GM21737 (cell line): ENCODE results near the gene FRMPD1.

Experiments used
- ATAC-seq: cut with Tn5 transposase; IDR thresholded peaks from one replicate; pipeline ENCODE4 v1.9.1; 2021; ENCODE audit warnings: mild to moderate bottlenecking, moderate library complexity; ENCODE audit not compliant: unreplicated experiment

FRMPD1 gene

DNA sequence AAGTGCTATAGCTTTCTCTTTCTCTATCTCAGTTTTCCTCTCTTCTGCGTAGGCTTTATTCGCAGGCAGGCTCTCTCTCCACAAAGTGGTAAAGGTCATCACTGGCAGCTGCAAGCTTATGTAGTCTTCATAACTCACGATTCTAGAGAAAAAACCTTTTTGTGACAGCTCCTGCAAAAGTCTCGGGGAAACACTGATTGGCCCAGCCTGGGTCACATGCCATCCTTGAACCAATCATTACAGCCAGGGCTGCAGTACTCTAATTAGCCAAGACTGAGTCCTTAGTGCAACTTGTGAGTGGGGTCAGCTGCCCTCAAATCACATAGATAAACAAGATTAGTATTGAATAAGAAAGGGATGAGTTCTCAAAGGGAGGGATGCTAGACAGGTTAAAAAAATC, 18.3 kb upstream of the FRMPD1 start:
- ATAC-seq: no peak

DNA sequence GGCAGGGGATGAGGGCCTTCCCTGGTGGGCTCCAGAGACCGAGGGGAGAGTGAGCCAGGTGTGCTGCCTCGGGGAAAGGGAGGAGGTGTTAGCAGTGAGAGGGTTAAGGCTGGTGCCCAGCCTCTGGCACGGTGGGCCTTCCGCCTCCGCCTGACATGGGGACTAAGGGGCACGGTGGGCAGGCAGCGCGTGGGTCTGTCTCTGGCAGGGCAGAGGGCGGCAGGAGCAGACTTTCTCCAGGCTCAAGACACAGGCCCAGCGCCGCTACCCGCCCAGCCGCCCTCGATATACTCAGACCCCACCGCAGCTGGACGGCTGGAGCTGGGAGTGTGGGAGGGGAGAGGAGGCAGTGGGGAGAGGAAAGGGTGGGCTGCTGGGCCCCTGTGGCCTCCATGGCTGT, 14.9 kb upstream of the FRMPD1 start:
- no peak for ATAC-seq

DNA sequence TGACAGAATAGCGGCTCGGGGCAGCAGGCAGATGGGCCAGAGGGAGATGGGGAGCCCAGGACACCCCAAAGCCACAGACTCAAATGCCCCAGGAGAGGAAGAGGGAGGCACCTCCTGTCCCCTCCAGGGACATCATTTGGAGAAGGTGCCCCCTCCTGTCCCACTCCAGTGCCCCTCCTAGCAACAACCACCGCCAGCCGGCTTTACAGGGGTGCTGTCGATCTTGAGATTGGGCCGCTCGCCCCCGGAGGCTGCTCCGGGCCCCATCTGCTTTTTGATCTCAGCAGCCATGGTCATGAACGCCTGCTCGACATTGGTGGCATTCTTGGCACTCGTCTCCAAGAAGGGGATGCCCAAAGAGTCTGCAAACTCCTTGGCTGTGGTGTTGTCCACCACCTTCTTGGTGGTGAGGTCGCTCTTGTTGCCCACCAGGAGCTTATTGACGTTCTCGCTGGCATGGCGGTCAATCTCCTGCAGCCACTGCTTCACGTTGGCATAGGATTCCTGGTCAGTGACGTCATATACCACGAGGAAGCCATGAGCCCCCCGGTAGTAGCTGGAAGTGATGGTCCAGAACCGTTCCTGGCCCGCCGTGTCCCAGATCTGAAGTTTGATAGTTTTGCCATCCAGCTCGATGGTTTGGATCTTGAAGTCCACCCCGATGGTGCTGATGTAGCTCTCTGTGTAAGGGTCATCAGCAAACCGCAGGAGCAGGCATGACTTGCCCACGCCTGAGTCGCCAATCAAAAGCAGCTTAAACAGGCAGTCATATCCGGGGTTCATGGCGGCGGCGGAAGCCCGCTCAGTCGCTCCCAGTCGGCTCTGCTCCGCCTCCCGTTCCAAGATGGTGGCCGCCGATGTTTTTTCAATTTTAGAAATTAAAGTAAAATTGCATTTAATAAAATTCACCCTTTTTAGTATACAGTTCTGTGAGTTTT, 14.0 kb upstream of the FRMPD1 start:
- ATAC-seq: no peak

DNA sequence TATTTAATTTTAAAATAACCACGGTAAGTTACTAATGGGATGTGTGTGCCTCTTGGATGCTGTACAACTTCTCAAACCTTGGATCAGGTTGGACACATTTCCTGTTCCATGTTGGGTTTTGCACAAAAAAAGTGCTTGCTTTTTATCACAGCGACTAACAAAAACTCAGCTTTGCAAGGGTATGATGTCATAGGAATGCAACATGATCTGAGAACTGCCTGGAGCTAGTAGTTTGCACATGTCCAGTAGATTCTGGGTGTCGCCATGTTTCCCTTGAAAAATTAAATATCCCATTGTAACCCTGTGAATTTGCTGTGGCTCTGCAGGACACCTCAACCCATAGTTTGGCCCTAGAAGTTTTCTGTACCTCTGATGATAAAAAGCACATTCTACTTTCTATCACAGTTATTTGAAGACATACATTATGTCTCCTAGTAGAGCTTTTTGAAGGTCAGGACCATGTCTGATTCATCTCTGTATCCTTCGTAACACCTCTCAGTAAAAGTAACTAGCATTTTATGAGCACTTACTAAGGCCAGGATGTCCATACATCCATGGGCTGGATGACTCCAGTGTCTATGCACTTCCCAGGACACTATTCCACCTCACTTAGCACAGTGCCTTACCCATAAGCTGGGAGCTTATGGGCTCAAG, 11.5 kb upstream of the FRMPD1 start:
- no peak for ATAC-seq

DNA sequence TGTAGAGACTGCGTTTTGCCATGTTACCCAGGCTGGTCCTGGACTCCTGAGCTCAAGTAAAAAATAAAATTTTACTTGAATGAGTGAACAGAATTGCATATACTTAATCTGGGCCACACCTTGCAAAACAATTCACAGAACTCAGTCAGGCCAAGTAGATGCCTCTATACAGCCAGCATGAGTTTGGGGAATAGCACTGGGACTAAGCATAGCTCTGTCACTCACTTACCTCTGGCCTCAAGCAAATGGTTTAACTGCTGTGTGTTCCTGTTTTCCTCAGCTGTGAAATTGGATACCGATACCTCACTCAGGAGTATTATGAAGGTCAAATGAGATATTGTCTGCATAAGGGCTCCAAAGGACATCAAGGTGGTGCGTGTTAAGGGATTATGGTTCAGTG, 10.9 kb upstream of the FRMPD1 start:
- no peak for ATAC-seq

DNA sequence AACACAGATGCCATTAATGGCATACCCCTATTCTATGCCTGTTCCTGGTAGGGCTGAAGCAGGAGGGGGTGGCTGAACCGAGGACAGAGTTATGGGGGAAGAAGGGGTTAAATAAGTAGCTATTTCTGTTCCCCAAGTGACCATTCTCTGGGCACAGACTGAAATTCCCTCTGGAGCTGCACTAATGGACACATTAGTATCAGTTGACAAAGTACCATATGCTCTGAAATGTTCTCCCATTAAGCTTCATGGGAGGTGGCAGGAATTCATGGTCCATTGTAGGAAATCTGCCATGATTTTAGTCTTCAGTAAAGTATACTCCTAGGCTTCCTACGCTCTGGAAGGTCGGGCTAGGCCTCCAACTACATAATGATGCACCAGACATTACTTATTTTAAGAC, 10.5 kb upstream of the FRMPD1 start:
- no peak for ATAC-seq

DNA sequence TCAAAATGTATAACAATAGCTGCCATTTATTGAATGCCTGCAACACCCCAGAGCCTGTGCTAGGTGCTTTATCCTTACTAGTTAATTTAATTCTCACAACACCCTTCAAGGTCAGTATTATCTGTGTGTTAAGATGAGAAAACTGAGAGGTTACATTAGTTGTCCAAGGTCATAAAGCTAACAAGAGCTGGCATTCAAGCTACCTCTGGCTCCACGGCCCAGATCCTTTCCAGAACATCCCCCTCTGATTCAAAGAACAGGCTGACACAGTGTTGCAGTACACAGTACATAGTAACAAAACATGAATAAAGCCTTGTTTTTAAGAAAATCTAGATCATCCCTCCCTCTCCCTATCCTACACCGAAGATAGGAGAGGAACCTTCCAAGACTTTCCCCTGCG, 9.4 kb upstream of the FRMPD1 start:
- no peak for ATAC-seq

DNA sequence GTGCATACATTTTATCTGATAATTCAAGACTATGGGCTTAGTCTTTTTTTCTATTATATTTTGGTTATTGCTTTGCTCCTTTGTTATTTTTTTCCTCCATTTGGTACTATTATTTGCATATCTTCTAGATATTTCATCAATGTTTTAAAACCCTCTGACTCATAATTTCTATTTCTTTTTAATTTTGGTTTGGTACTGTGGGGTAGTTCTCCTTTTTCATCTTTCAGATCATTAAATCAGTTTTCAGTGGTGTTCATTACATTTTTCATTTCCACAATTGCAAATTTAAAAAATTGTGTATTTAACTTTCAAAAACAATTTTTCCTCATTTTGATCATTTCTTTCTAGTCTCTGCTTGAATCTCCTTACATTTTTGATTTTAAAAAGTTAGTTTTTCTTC, 7.5 kb upstream of the FRMPD1 start:
- ATAC-seq: no peak

DNA sequence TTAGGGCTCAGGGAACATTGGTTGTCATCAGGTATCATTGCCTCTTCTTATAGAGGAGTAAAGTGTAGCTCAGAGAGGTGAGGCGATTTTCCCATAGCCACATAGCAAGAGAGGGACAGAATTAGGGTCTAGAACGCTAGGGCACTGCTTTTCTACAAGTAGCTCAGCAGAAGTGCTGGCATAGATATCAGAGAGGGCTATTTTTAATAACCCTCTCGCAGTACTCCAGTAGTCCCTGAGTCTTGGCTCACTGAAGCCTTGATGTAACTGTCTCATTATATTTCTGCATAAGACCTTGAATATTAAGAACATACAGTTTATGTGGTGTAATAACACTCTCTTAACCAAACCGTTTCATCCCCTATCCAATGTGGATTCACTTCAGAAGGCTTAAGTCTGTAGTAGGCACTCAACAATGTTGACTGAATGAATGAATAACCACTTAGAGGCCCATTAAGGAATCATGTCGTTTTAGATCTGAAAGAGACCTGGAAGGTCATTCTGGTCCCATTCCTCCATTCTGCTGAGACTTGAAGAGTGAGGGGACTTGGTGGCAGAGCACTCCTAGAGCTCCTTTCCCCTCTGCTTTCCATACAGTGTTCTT, 4.7 kb upstream of the FRMPD1 start:
- ATAC-seq: no peak

DNA sequence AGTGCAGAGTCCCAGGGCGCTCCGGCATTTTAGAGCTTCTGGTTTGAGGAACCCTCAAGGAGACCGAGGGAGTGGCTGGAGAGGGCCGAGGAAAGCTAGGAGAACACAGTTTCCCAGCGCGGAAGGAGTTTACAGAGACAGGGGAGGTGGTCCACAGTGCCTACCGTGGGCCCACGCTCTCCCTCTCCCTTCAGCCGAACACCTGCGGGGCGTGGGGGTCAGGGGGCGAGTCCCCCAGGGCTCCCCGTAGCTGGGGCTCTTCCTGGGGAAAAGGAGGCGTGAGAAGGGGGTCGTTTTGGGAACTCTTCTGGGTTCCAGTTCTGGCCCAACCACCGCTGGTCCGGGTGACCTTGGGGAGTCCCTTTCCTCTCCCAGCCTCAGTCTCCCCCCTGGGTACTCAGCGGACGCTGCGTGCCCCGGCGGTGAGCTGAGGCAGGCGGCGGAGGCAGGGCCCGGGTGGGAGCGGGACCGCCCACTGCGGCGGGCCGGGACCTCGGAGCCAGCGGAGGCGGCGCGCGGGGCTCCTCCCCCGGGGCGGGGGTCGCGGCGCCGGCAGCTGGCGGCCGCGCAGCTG, 368 bp upstream of the FRMPD1 start:
- no peak for ATAC-seq

DNA sequence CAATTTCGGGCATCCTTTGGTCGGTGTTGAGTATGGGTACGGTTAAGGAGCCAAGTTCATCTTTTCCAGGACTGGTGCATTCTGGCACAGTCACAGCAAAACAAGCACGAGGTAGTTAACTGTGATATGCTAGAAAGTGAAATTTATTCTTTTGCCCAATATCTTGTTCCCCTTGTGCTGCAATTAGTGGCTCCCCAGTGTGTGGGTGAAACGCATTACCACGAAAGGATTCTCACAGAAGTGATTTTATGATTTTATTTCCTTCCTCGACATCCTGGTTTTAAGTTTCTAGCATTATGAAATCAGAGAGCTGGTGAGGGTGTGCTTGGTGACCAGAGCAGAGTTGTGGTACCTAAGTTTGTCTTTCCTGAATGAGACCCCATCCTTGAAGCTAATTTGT, 1.5 kb downstream of the FRMPD1 start:
- ATAC-seq: no peak

DNA sequence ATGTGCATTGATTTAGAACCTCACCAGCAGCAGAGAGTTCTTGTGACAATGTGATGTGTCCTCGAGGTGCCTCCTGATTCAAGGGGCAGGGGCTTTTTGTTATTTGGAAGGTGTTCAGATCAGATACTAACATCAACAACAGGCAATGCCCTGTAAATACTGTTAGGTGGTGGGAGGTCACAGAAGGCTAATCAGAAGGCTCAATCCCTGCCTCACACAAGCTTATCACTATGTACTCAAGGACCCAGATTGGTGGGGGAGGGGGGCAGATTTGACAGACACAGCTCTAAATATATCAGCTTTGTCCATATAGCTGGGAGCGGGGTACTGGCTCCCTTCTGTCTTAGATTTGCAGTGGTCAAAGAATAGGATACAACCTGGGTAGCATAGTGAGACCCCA, 2.6 kb downstream of the FRMPD1 start:
- no peak for ATAC-seq

DNA sequence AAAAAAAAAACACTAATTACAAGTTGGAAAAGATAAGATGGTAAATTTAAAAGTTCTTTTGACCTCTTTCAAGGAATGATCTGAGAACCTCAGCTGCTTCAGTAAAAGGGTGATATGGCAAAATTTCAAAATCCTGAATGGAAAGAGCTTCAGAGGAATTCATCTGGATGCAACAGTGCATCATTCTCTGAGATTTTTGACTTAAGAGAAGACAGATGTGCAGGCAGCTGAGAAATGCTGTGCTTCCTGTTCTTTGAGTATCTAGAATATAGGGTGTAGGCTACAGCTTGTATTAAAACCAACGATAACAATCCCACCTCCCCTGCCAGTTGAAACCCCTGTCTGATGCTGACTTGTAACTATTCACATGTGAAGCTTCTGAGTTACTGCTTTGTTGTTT, 6.2 kb downstream of the FRMPD1 start:
- no peak for ATAC-seq

DNA sequence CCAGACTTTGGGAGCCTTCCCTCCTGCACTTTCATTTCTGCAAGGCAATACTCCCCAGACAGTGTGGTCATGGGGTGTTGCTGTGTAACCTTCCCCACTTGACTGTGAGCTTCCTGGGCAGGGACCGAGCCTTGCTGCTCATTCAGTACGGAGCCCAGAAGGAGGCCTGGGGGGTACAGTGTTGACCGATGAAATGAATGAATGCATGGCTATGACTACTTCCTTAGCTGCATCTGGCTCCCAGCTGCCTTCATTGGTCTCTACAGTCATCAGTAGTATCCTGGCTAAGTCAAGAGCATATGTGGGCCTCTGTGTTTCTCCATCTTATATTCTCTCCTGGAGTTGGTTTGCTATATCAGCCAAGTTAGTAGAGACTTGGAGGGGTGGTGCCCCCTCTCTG, 9.9 kb downstream of the FRMPD1 start:
- no peak for ATAC-seq

DNA sequence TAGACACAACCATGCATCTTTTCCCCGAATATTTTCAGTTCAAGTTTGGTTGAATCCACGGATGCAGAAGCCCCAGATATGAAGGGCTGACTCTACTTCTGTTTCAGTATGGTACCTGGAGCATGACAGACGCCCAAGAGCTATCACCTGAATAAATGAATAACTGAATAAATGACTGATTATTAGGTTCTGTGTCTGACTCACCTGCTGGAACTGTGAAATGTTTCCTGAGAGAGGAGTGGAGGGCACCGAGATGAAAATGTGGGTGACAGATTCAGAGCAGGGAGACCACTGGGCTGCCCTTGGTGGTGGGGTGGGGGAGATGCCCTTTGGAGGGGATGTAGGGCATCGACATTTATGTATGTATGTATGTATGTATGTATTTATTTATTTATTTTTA, 13.2 kb downstream of the FRMPD1 start:
- no peak for ATAC-seq

DNA sequence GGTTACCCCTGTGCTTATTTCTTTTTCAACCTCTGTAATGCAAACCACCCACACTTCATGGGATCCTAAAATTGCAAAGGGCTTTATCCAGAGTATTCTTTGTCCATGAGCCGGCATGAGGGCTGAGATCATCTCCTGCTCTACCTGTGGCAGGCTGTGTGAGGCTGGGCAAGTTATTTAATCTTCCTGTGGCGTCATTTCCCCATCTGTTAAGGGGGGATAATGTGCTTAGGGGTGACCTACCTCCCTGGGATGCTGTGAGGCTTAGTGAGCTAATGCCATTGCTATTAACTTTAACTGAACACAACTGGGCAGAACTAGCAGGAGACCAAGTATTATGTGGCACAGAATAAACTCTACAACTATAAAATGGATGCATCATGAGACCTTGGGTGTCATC, 17.0 kb downstream of the FRMPD1 start:
- no peak for ATAC-seq

DNA sequence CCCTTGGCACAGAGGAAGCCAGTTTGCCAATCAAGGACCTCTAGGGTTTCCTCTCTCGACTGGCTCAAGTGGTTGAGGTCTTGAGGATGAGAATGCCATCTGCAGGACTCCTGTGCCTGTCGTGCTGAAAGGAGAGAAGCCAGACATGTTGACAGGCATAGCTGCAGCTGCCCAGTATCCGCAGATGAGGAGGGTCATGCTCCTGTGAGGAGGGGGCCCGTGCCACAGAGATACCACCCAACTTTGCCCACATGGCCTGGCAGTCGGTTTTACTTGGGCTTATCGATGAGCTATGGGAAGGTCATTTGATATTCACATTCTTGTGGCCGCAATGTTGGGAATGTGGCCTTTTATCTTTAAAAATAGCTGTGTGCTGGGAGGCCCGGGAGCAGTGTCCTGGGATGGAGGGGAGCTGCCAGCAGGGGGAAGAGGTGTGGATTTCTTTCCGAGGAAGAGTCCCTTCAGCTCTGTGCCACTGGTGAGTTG, 17.4 kb downstream of the FRMPD1 start:
- no peak for ATAC-seq

DNA sequence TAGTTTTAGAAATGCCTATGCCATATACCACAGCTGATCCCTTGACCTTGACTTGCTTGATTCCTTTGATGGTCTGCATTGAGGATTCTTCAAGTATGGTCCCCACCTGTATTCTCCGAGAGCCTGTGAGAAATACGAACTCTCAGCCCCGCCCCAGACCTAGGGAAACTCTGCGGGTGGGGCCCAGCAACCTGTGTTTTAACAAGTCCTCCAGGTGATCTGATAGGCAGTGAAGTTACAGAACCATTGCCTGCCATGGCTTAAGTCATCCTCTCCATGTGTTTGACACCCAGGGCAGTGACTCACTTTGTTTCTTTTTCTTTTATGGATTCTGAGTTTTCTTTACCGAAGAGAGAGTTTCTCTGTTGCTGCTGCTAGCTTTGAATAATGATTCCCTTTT, 18.5 kb downstream of the FRMPD1 start:
- no peak for ATAC-seq

DNA sequence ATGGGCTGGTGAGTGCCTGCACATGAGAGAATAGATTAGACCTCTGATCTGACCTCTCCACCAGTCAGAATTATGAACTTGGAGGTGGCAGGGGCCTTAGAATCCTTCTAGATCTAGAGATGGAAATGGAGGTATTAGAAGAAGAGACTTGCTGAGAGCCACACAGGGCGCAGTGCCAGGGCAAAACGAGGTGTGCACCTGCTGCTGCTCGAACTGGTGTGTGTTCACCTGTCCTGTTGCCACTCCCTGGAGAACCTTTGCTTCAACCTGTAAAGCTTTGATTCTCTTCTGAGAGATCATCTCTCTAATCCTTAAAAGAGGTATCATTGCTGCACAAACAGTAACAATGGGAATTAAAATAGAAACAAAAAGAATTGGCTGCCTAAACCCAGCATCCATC, 24.9 kb downstream of the FRMPD1 start:
- no peak for ATAC-seq

DNA sequence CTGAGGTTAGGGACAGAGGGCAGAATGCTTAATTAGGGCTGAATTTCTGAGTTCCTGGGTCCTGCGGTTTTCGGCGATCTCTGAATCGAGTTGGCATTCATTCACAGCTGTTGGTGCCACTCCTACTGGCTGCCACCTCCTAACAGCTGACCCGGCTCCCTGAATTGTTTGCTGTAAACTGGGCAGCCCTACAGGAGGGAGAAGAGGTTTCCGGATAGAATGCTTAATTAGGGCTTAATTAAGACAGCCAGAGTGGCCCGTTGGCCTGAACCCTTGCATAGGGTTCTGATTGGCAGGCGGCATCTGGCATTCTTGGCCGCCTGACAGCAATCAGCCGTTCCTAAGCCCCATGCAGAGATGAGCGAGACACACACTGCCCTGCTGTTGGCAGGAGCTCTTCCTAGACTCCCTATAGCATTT, 25.7 kb downstream of the FRMPD1 start:
- no peak for ATAC-seq

DNA sequence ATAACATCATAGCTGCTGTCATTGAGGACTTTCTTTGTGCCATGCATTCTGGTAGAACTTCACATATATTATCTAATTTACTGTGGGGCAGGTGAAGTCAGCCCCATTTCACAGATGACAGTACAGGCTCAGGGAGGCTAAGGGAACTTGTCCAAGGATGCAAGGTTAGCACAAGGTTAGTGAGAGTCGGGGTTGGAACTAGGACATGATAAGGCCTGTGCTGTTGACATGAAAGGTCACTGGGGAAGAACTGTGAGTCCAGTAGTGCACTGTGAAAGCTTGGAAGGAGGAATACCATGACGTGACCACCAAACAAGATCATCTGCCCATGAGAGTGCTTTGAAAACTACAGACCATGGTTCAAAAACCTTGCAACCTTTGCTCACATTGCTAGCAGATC, 26.7 kb downstream of the FRMPD1 start:
- ATAC-seq: no peak
